GM13976 (cell line): ENCODE measurements around the gene ATP8B1.

Source experiments
- DNase-seq: peaks from one replicate; pipeline ENCODE4 v3.0.0; 2012; ENCODE audit warnings: low spot score
- in situ Hi-C: fragments of 300-500 bp; cut with MboI; formaldehyde crosslinking; loops from one replicate; pipeline ENCODE4 v1.12.0; 2022; ENCODE audit warnings: low sequenced_read_pairs, mixed read lengths, inconsistent platforms; ENCODE audit not compliant: unreplicated experiment
- TF ChIP-seq, protein P1 (sequence below): IDR thresholded peaks from 2 replicates; pipeline ENCODE4 v1.5.1; 2012; ENCODE audit warnings: borderline replicate concordance, mild to moderate bottlenecking; ENCODE audit not compliant: insufficient read depth; ENCODE audit errors: extremely low read depth, missing control alignments, control extremely low read depth

ATP8B1 gene

DNA sequence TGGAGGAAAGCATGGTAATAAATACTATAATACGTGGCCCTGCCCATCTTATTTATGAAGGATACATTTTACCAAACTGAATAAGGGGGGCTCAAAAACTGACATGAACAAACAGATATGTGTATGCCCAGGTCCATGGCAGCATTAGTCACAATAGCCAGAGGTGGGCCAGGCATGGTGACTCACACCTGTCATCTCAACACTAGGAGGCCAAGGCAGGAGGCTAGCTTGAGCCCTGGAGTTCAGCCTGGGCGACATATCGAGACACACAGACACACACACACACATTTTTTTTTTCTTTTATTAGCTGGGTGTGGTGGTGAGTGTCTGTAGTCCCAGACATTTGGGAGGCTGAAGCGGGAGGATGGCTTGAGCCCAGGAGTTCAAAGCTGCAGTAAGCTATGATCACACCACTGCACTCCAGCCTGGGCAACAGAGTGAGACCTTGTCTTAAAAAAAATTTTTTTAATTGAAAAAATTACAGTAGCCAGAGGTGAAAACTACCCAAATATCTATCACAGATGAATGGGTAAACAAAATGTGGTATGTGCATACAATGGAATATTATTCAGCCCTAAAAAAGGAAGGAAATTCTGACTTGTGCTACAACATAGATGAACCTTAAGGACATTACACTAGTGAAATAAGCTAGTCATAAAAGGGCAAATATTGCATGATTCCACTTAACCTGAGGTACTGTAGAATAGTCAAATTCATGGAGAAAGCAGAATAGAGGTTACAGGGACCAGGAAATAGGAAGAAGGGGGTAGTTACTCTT is 8.0 kb downstream of the ATP8B1 start:
- TF ChIP-seq, protein P1, sequence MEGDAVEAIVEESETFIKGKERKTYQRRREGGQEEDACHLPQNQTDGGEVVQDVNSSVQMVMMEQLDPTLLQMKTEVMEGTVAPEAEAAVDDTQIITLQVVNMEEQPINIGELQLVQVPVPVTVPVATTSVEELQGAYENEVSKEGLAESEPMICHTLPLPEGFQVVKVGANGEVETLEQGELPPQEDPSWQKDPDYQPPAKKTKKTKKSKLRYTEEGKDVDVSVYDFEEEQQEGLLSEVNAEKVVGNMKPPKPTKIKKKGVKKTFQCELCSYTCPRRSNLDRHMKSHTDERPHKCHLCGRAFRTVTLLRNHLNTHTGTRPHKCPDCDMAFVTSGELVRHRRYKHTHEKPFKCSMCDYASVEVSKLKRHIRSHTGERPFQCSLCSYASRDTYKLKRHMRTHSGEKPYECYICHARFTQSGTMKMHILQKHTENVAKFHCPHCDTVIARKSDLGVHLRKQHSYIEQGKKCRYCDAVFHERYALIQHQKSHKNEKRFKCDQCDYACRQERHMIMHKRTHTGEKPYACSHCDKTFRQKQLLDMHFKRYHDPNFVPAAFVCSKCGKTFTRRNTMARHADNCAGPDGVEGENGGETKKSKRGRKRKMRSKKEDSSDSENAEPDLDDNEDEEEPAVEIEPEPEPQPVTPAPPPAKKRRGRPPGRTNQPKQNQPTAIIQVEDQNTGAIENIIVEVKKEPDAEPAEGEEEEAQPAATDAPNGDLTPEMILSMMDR: no peak
- in situ Hi-C loops: no loop called here
- DNase-seq: no peak

DNA sequence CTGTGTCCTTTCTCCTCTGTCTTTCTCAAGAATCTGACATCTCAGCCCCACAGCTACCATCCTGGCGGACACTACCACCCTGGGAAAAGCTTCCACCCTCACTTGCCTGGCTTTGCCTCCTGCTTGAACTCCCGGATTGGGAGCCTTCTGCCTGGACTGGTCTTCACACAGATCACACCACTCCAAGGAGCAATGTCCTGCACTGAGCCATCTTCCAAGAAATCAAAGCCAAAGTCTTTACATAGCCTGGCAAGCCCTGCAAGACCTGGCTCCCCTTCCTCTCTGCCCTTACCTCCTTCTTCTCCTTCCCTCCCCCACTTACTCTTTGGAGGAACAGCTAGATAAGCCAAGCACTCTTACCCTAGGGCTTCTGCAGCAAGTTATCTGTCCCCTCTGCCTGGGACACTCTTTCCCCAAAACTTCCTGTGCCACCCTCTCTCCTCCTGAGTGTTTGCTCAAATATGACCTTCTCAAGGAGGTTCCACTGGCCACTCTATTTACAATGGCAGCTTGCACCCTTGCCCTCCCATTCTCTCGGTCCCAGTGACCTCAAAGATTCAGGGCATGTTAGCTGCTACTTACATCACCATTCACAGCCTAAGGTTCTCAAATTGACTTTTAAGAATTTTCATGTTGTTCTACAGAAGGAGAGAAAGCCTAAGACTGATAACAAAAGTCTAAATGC is 9.7 kb downstream of the ATP8B1 start:
- TF ChIP-seq, protein P1: no peak
- no peak for DNase-seq
- in situ Hi-C loops: no loop called here

DNA sequence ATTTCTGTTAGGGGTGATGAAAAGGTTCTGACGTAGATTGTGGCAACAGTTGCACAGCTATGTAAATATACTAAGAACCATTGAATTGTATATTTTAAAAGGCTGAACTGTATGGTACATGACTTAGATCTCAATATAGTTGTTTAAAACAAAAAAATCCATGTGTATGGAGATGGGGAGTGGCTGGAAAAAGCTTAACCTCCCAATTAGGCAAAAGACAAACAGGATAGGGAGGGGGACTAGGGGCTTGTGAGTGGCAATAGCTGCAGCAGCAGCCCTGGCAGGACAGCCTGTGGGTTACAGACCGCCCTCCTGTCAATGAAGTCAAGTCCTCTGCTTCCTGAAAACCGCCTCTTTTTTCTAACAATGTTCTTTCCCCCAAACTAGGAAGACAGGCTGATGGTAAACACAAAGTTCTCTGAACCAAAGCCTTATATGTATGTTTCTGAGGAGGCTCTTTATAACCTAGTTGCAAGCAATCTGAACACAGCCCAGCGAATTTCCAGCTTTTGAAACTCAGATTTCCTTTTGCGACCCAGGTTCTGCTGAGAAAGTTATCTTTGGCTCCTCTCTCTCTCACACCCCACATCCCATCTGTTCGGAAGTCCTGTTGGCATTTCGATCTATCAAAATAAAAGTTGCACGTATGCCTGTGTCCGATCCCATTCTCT is 10.3 kb downstream of the ATP8B1 start:
- TF ChIP-seq, protein P1: no peak
- in situ Hi-C loops: no loop called here
- DNase-seq: no peak

DNA sequence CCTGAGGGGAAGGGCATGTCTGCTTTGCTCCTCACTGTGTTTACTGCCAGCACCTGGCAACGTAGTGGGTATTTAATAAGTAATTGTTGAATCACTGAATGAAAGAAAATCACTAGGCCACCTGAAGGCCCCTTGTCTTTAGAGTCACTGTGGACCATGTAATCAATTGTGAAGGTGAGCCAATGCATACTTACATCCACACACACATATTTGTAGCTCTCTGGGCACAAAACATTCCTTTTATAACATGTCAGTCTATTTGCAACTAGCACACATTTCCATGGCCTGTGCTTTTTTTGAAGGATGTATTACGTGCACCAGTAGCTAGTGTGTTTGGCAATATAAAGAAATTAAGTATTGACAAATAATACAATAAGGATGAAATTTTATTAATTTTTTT is 11.2 kb downstream of the ATP8B1 start:
- TF ChIP-seq, protein P1: no peak
- DNase-seq: no peak
- in situ Hi-C loops: no loop called here

DNA sequence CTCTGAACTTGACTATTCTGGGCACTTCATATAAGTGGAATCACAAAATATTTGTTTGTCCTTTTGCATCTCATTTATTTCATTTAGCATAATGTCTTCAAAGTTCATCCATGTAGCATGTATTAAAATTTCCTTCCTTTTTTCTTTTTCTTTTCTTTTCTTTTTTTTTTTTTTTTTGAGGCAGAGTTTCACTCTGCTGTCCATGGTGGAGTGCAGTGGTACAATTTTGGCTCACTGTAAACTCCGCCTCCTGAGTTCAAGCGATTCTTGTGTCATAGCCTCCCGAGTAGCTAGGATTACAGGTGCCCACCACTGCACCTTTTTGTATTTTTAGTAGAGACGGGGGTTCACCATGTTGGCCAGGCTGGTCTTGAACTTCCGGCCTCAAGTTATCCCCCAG is 11.9 kb downstream of the ATP8B1 start:
- no peak for DNase-seq
- in situ Hi-C loops: no loop called here
- TF ChIP-seq, protein P1: no peak

DNA sequence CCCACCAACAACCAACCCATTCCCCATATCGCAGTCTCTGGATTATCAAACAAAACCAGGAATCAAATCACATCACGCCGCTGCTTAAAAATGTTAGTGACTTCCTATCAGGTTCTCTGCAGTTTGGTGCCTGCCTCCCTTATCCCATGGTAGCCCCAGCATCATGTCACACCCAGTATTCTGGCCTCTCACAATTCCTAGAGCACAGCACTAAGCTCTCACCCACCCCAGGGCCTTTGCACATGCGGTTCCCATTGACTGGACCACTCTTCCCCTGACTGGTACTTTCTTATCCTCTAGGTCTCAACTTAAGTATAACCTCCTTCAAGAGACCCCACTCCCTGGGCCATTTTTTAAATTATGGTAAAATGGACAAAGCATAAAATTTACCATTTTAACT is 12.8 kb downstream of the ATP8B1 start:
- in situ Hi-C loops: no loop called here
- DNase-seq: no peak
- TF ChIP-seq, protein P1: no peak
